SK-N-MC (cell line): ENCODE data around the gene HDAC4.

Experiments
- EZH2 ChIP-seq: fragments of 200-600 bp; sonication (generic); IDR thresholded peaks from one replicate; pipeline ENCODE4 v1.6.1; 2017; ENCODE audit warnings: antibody characterized with exemption
- FOXP2 ChIP-seq: optimal IDR thresholded peaks from 2 replicates; pipeline ENCODE3; 2011; ENCODE audit warnings: mild to moderate bottlenecking, moderate library complexity; ENCODE audit not compliant: insufficient read depth; ENCODE audit errors: extremely low read length, control extremely low read depth
- POLR2AphosphoS5 ChIP-seq: IDR thresholded peaks from 2 replicates; pipeline ENCODE4 v1.6.1; 2012; ENCODE audit warnings: mild to moderate bottlenecking, low read depth, low read length, borderline replicate concordance

DNA sequence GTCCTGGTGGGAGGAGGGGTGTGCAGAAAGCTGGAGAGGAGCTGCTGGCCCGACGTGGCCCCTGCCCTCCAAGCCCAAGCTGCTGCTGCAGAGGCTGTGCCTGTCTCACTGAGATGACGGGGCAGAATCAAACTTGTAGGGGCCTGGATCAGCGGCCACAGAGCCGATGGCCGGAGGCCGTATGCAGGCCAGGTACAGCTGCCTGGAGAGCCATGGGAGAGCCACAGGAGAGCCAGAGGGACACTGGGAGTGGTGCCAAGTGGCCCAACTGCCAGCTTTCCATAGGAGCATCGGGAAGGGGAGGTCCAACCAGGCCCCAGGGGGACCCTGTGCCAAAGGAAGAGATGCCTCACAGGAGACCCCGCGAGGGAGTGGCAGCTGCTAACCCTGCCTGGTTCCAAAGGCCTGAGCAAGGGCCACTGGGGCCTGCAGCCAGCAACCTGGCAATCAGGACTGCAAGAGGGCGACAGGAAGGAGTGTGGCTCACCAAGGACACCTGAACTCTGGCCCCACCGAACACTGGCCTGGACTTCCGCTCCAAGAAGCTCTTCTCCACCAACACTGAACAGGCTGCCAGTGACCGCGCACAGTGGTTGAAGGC lies 70.7 kb downstream of the HDAC4 start:
- TF ChIP-seq EZH2 = no peak
- TF ChIP-seq POLR2AphosphoS5 = no peak
- TF ChIP-seq FOXP2 = no peak
